NCI-H2196 treated with DMSO at 0.1 percent for 48 hours (cell line): ENCODE results near the gene TRIM45.
"Not testable (repeated sequence)": the region's sequence is repeated elsewhere in the genome, so short reads cannot be mapped to it uniquely, and the experiment has no call there.

ENCODE experiments used
- DNase-seq: peaks from one replicate; lab custom pipeline; 2025; ENCODE audit not compliant: unreplicated experiment; lab: John Stamatoyannopoulos, UW

The TRIM45 gene

DNA sequence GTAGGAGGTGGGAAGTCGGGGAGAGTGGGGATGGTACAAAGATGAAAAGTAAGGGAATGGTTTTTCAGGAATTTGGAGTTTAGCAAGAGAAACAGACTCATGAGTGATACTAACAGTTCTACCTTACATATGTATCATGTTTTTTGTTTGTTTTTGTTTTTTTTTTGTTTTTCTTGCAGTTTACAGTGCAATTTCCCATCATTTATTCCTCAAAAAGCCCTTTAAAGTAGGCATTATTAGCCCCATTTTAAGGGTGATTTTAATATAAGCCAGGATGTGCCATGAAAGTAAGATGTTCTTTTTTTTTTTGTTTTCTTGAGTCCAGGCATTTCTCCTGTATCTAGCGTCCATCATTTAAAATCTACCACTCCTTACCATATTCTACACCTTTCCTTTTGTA lies 13.8 kb upstream of the TRIM45 start:
- DNase-seq = no peak

DNA sequence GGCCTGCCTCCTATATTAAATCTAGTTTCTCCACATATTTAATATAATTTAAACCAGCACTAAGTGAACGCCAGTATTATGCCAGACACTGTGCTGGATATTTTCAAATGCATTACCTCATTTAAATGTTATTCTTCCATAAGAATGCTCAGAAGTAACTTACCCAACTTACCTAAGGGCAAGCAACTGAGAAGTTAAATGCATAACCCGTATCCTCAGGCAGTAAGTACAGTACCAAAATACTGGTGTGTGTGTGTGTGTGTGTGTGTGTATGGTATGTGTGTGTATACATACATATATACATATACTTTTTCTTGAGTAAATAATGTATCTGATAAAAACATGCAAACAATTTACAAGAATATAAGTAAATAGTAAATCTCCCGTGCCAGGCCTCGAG lies 9.0 kb upstream of the TRIM45 start:
- no peak for DNase-seq

DNA sequence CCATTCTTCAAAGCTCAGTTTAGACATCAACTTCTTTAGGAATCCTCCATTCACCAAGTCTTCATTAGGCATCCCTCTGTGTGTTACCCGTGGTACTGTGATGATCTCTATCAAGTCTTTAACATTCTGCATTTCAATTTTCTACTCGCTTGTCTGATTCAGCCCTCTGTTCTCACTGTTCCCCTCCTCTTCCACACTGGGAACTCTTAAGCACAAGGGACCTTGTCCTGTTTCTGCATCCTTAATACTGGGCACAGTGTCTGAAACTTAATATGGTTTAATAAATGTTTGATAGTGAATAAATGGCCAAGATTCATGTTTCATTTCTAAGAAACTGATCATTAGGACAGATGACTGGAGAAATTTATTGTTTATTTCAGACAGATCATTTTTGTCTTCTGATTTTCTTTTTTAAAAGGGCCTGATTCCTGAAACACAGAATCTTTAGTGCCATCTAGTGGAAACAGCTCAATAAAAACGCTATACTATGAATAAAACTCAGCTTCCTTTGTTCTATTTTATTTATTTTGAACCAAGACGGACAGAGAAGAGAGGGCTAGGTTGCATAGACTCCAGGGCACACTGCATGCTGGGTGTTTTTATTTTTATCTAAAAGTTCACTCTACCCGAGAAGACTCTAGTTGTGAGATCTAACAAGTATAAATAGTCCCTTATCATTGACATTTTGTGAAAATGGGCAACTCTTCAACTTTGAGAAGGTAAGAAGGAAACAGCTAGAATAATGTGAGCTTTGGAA lies 7.0 kb upstream of the TRIM45 start:
- peak; percentile 37 for DNase-seq

DNA sequence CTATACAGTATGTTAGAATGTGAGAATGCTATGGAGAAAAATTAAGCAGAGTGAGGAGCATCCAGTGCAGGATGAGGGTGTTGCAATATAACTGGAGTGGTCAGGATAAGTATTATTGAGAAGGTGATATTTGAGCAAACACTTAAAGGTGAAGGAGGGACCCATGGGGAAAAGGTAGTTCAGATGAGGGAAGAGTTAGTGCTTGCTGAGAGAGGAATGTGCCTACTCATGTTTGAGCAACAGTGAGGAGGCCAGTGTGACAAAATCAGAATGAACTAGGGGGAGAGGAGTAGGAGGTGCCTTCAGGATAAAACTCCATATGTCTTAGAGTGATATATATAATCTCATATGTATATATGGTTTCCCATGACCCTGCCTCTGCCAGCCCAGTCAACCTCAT lies 6.2 kb upstream of the TRIM45 start:
- no peak for DNase-seq

DNA sequence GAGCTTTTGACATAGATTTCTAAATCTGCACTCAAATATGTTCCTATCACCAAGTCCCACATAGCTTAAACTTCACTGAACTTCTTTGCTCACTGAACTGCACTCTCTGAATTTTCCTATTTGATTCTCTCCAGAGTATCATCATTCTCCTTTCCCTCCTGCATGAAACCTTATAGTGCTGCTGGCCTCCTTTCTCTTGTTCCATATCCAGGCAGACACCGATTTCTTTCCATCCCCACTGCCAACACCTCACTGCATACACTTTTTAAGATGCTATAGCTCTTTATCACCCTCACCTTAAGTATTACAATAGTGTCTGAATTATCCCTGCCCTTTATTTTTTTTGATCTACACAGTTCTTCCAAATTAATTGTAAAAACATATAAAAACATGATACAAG lies 3.1 kb upstream of the TRIM45 start:
- no peak for DNase-seq

DNA sequence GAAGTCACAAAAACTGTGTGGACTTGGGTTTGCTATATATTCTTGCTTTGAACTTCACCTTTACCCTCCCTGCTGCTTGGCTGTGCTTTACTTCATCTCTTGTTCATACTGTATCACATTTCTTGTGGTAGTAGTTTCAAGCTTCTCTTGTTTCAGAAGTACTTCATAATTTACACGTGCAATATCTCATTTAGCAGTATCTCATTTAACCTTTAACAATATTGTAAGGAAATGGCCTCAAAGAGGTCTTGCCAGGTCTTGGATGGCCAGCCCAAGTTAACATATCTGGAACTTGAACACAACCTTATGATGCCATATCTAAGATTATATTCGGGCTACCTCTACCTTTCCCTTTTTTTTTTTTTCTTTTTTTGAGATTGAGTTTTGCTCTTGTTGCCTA lies 1.7 kb upstream of the TRIM45 start:
- DNase-seq = no peak

DNA sequence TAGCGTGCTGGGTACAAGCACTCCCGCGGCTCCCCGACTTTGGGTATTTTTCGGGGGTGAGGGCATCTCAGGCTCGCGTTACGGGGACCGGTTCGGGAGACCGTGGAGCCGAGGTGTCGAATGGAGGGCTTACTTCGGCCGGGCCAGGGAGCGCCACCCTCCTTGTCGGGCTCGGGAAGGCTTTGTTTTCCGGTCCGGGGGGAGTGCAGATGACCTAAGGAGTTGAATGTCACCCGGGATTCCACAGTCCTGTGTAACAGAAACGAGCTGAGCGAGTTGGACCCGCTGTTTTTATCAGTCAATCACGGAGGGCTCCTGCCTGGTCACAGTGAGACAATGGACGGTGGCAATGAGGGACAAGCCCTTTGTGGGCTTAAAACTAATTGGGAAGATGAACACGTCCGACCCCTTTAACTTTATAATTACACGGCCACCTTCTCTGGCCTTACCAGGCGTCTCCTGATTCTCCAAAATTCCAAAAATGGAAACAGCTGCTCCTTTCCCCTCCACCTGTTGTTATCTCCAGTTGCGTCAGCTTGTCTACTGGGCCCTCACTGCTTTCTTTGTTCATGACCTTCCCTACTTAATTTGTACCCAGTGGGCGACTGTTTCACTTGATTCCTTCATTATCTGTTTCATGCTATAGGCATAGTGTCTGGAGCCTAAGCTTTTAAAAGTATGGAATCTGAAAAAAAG lies 929 bp upstream of the TRIM45 start:
- DNase-seq = no peak

DNA sequence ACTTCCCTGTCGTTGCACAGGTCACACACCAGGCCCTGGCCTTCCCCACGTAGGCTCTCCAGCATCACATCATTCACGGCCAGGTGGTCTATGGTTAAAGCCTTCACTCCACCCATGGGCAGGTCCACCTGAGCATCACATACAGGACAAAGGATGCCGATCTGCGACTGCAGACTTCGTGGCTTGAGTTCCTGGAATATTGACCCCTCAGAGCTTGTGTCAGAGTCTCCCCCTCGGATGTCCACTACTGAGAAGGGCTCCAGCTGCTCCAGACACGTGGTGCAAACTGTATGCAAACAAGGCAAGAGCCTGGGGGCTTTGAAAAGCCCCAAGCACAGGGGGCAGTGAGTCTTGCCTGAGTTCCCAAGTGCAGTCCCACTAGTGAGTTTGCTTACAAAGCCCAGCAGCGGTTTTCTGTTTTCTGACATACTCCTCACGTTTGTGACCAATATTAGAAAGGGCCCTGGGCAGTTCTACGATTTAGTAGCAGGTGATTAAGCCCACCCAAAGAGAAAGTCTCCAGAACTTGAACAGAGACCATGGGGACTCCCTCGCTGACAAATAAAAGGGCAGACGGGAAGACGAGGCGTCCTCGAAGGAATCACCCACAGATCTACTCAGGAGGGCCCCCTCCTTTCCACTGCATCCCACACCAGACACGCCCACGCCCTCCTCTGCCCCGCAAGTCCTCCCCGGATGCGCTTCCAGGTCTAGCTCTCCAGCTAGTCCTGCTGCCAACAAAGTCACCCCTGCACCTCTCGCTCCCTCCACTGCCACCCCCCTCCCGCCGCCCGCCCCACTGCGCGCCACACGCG lies 568 bp downstream of the TRIM45 start:
- DNase-seq = peak; percentile 44

DNA sequence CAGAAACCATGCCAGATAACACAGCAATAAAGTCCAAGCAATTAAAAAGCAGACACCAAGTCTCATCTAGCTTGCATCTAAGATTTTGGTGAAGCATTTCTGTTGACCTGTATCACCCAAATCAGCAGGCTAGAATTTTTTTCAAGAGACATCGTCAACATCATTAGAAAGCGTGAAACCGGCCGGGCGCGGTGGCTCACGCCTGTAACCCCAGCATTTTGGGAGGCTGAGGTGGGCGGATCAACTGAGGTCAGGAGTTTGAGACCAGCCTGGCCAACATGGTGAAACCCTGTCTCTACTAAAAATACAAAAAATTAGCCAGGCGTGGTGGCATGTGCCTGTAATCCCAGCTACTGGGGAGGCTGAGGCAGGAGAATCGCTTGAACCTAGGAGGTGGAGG lies 2.4 kb downstream of the TRIM45 start:
- DNase-seq = not testable (repeated sequence)

DNA sequence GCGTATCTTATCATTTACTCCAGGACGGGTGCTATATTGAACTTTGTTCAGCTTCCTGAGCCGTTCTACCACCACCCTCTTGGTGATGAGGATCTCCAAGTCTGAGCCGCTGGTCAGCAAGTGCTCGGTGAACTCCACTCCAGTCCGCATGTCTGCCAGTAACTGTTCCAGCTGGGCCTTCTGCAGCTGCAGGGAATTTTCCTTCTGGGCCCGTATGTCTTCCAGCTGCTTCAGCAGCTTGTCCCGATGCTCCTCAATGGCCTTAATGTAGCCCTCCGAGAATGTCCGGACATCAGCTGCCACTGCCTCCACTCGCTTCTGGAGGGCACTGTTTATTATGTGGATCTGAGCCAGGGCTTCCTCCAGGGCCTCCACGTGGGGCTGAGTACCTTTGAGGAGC lies 3.4 kb downstream of the TRIM45 start:
- DNase-seq = no peak

DNA sequence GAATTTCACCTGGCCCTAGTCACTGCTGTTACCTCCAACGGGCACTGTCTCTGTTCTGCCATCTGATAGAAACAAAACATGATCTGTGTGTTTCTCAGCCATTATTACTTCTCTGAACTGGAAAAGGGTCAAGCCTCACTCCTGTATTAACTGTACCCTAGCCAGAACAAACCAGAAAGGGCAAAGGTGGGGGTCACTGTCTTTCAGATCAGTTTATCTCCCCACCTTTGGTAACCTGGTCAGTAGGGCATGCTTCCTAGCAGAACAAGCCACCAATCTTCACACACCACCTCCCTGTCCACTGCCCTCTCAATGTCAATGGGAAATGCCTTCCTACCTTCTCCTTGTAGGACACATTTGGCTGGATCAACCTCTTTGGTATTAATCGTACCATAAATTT lies 3.9 kb downstream of the TRIM45 start:
- no peak for DNase-seq

DNA sequence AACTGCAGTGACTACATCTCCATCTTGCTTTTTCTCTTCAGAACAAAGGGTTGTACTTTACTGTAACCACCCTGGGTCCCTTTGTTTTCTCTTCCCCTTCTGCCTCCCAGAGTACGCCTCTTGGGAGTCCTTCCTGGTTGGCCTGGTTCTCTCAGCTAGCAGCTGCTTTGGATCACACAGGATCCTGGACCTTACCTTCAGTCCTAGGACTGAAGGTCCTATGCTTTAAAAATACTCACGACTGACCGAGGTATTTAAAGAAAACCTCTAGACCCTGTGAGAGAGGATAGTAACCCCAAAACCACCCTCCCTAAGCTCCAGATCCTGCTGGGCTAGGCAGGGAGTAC lies 4.8 kb downstream of the TRIM45 start:
- DNase-seq = no peak

DNA sequence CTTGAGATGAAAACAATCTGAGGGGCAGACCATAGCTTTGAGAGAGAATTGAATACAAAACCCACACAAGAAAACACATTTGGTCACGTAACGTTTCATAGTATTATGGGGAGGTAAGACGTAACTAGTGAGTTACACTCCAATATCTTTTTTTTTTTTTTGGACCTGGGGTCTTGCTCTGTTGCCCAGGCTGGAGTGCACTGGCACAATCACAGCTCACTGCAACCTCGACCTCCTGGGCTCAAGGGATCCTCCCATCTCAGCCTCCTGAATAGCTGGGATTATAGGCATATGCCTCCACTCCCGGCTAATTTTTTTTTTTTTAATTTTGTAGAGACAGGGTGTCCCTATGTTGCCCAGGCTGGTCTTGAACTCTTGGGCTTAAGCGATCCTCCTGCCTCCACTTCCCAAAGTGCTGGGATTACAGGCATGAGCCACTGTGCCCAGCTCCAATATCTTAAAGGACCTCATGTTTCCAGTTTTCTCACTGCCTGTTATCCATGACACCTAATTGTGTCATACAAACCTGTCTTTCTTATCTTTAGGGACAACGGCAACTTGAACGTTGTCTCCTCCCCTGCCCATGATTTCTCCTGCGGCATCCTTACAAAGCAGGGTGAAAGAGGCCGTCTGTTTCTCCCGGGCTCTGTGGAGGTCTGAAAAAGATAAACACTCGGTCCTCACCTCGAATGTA lies 5.3 kb downstream of the TRIM45 start:
- no peak for DNase-seq

DNA sequence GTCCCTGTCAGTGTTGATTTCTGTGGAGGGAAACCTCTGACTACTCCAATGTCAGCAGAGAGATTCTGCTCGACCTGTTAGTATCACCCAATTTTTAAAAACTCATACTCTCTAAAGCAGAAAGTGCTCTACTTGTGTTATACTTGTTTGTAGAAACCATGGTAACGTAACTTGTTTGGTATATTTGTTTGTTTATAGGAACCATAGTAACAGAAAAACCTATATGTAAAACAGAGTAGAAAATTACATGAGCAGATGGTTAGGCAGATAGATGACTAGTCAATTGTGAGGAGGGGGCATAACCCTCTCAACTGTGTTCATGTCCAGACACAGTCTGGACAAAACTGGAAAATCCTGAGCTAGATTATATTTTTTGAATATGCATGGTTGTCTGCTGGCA lies 6.7 kb downstream of the TRIM45 start:
- DNase-seq = no peak

DNA sequence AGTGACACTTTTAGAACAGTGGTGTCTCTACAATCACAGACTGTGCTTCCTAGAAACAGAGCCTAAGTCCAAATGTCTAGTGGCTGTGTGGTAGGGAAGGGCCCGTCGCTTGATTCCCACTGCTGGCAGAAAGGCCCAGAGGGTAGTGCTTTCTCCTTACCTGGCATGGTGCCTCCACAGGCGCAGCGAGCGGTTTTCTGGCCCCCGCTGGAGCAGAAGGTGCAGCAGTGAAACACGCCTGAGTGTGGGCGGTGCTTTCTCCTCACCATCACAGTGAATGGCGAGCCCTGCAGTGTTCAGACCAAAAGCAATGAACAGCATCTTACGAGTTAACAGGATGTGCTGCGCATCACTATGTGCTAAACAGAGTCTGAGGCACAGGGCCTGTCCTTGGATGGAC lies 8.3 kb downstream of the TRIM45 start:
- no peak for DNase-seq

DNA sequence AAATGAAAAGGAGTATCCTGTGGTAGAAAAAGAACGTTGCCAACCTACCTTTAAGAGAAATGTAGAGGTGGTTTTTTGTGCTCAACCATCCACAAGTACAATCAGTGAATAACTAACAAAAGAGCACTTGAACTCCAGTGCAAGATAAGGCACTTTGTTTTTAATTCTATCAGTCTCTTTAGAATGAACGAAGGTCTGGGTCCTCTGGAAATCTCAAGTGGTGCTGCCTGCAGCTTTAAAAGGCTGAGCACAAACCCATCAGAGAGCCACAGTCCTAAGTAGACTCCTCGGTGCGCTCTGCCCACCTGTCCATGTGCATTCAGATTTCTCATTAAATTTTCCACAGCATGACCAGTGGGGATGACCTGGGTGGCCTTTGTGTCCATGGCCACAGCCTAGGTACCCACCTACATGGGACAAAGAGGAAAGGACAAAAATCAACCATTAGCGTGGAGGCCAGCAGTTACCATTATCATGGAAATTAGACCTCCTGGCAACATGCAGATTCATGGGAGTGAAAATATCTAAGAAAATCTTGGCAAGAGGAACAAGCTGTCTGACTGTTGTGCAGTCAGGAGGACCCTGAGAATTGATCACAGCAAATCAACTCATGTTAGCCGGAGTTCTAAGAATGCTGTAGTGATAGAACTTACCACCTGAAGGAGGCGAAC lies 9.4 kb downstream of the TRIM45 start:
- DNase-seq = no peak

DNA sequence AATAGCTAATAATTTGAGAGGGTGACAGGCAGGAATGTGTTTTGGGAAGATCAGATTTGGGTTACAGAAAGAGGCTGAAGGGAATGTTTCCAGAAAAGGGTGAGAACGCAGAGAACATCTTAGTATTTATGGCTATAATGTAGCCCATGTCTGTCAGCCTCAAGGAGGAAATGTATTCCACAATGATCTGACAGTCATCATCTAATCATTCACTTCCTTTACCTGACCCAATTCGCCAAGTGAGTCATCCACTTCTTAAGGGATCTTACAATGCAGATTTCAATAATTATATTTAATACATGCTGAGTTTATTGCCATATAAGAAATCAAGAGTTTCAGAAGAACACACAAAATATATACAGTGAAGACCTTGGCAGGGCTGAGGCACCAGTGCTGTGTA lies 10.8 kb downstream of the TRIM45 start:
- DNase-seq = no peak

DNA sequence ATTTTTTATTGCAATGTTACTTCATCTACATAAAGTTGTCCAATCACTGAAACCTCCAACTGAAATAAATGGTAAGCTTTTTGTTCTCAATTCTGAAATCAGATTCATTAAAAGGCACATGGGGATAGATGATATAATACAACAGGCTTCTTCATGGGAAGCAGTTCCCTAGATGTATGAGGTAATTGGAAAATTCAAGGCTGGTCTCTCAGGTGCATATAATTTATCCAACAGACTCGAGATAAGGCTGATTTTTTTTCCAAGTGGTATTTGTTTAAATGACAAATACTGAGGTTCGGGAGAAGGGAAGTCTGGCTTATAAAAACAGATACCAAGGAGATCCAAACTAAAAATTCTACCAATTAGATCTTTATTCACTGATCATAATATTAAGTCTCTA lies 14.2 kb downstream of the TRIM45 start:
- DNase-seq = no peak

DNA sequence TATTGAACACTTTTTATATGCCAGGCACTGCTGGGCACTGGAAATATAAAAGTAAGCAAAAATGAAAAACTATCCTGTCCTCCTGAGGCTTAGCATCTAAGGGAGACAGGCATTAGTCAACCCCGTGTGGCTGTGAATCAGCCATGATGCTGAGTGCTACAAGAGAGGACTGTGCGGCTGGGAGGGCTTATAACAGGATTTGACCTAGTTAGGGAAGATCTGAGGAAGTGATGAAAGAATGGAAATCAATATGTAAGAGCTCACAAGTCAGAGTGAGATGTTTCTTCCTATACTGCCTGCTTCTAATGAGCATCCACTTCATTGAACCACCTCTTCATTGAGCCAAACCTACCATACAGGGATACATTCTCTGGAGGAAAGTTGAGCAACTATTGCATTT lies 15.1 kb downstream of the TRIM45 start:
- no peak for DNase-seq

DNA sequence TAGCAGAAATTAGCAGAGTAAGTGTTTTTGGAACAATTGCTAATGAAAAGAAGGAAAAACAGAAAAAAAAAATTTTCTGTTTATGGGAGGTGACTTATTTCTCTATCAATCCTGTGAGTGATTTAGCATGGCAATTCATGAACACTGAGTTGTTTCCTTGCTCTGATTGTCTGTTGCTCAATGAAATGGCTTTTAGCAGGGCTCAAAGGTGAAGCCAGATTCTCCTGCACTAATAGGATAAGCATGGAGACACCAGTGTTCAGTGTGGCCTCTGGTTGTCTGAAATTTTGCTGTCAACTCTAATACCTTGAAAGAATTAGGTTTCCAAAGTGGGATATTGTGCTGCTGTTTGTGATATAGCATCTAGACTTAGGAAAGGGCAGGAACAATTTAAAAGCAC lies 15.8 kb downstream of the TRIM45 start:
- no peak for DNase-seq

DNA sequence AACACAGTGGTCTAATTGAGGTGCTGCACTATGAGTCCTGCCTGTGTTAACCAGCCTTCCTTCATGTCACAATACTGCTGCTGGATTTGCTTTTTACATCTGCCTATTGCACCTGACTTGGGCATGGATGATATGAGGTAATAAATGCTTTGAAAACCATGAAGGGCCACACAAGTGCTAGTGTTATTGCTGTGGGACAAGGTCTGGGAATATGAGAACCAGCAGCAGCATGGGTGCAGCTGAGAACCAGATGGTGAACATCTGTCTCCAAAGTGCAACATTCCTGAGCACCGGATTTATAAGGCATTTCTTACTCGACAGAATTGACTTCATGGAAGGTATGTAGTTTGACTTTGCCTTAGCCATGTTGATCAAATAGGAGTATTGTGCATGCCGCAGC lies 16.6 kb downstream of the TRIM45 start:
- no peak for DNase-seq
